Gastroesophageal sphincter (tissue), 3 donors: ENCODE results near the gene SGTA.

Source experiments
- POLR2AphosphoS5 ChIP-seq: sonication (generic); formaldehyde crosslinking; IDR thresholded peaks from one replicate; pipeline ENCODE4 v1.6.1; 2017; ENCODE audit warnings: antibody characterized with exemption
- TF ChIP-seq, protein P1 (sequence below), 4 experiments: fragments of 200-600 bp in 2 of 4; fragments of 450-650 bp in 2 of 4; sonication (generic) in 1 of 4; IDR thresholded peaks; one replicate each; pipeline ENCODE4 v1.5.1; 2017 to 2019; ENCODE audit warnings: antibody characterized with exemption in 4 of 4, mild to moderate bottlenecking in 2 of 4, moderate library complexity in 2 of 4

DNA sequence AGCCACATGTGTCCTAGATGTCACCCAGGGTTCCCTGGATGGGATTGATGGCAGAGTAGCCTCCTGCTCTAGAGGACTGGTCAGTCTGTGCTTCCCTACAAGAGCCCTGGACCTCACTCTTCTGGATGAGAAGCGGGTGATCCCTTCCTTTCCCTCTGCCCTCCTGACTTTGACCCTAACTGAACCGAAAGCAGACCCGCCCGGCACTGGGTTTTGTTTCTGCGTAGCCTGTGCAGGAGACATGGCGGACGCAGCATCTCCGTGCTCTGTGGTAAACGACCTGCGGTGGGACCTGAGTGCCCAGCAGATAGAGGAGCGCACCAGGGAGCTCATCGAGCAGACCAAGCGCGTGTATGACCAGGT is 7.1 kb upstream of the SGTA start:
- no peak for TF ChIP-seq POLR2AphosphoS5
- TF ChIP-seq, protein P1, sequence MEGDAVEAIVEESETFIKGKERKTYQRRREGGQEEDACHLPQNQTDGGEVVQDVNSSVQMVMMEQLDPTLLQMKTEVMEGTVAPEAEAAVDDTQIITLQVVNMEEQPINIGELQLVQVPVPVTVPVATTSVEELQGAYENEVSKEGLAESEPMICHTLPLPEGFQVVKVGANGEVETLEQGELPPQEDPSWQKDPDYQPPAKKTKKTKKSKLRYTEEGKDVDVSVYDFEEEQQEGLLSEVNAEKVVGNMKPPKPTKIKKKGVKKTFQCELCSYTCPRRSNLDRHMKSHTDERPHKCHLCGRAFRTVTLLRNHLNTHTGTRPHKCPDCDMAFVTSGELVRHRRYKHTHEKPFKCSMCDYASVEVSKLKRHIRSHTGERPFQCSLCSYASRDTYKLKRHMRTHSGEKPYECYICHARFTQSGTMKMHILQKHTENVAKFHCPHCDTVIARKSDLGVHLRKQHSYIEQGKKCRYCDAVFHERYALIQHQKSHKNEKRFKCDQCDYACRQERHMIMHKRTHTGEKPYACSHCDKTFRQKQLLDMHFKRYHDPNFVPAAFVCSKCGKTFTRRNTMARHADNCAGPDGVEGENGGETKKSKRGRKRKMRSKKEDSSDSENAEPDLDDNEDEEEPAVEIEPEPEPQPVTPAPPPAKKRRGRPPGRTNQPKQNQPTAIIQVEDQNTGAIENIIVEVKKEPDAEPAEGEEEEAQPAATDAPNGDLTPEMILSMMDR (IDR thresholded peaks at IDR 0.05) = no peak
